WTC11 (cell line): ENCODE data around the gene COIL. TPM values are rescaled to one million over a fixed set of nuclear protein-coding genes. Genes with fewer than 3 reads are reported as not detected.

Experiments used
- ATAC-seq: fragments of 200-7000 bp; cut with Tn5 transposase; 2 replicates; pipeline ENCODE4 v1.10.0; 2021; ENCODE audit warnings: mild to moderate bottlenecking, moderate library complexity
- CTCF ChIA-PET: fragments of 300-600 bp; sonication (Branson Sonifier 250); formaldehyde crosslinking; loops from one replicate; lab custom pipeline; 2021; ENCODE audit warnings: antibody characterized with exemption; lab: Charles Lee
- POLR2A ChIA-PET: fragments of 350-600 bp; sonication (Branson Sonifier 250); formaldehyde crosslinking; loops from one replicate; lab custom pipeline; 2021; ENCODE audit warnings: antibody characterized with exemption; lab: Charles Lee
- DNase-seq: peaks from one replicate; pipeline ENCODE4 v3.0.0; 2021; ENCODE audit warnings: low spot score
- H3K27ac Mint-ChIP-seq: 2 replicates; pipeline ENCODE4 v1.8.0; 2021; ENCODE audit warnings: mixed read lengths
- H3K27me3 Mint-ChIP-seq: 2 replicates; pipeline ENCODE4 v1.8.0; 2021; ENCODE audit warnings: low read depth, mild to moderate bottlenecking, moderate library complexity, mixed read lengths
- H3K36me3 Mint-ChIP-seq: 2 replicates; pipeline ENCODE4 v1.8.0; 2021; ENCODE audit warnings: mixed read lengths
- H3K4me1 Mint-ChIP-seq: 2 replicates; pipeline ENCODE4 v1.8.0; 2022; ENCODE audit warnings: mixed read lengths
- H3K4me3 Mint-ChIP-seq: 2 replicates; pipeline ENCODE4 v1.8.0; 2021; ENCODE audit warnings: mild to moderate bottlenecking, moderate library complexity, mixed read lengths
- H3K9me3 Mint-ChIP-seq: 2 replicates; pipeline ENCODE4 v1.8.0; 2021; ENCODE audit warnings: mixed read lengths
- FOXK1 ChIP-seq: sonication (generic); formaldehyde crosslinking; IDR thresholded peaks from 2 replicates; pipeline ENCODE4 v1.8.0; 2022; ENCODE audit warnings: mild to moderate bottlenecking, moderate library complexity, missing genetic modification reagents
- HMGA2 ChIP-seq: fragments of 250-450 bp; sonication (Bioruptor Pico); IDR thresholded peaks from 2 replicates; pipeline ENCODE4 v1.4.0; 2021; ENCODE audit warnings: mild to moderate bottlenecking, moderate library complexity
- MYBL2 ChIP-seq: sonication (generic); formaldehyde crosslinking; IDR thresholded peaks from 2 replicates; pipeline ENCODE4 v1.8.1; 2023; ENCODE audit warnings: mild to moderate bottlenecking, moderate library complexity, missing genetic modification reagents
- NR1H2 ChIP-seq: sonication (generic); formaldehyde crosslinking; IDR thresholded peaks from 2 replicates; pipeline ENCODE4 v1.9.0; 2021; ENCODE audit warnings: mild to moderate bottlenecking, moderate library complexity, missing genetic modification reagents
- SOX15 ChIP-seq: fragments of 250-450 bp; sonication (Bioruptor Pico); IDR thresholded peaks from 2 replicates; pipeline ENCODE4 v1.9.0; 2021; ENCODE audit warnings: mild to moderate bottlenecking
- SP1 ChIP-seq: sonication (generic); formaldehyde crosslinking; conservative IDR thresholded peaks from 2 replicates; pipeline ENCODE4 v1.8.1; 2022; ENCODE audit warnings: missing genetic modification reagents
- ZNF232 ChIP-seq: sonication (generic); formaldehyde crosslinking; IDR thresholded peaks from 2 replicates; pipeline ENCODE4 v1.8.0; 2022; ENCODE audit warnings: mild to moderate bottlenecking, missing genetic modification reagents
- ZNF317 ChIP-seq: sonication (generic); formaldehyde crosslinking; IDR thresholded peaks from 2 replicates; pipeline ENCODE4 v1.8.1; 2023; ENCODE audit warnings: low read depth, mild to moderate bottlenecking, moderate library complexity, missing genetic modification reagents, borderline replicate concordance
- total RNA-seq: library from RNA; stranded (reverse); gene quantifications from 3 replicates; pipeline ENCODE4 v1.2.3, GENCODE V29; 2021
- TF ChIP-seq, protein P1 (sequence below): fragments of 250-450 bp; sonication (Bioruptor Pico); conservative IDR thresholded peaks from 2 replicates; pipeline ENCODE4 v1.9.0; 2021; ENCODE audit warnings: mild to moderate bottlenecking
- TF ChIP-seq, protein P2 (sequence below): fragments of 250-450 bp; sonication (Bioruptor Pico); IDR thresholded peaks from 2 replicates; pipeline ENCODE4 v1.8.0; 2021; ENCODE audit warnings: mild to moderate bottlenecking
- TF ChIP-seq, protein P3 (sequence below): sonication (generic); formaldehyde crosslinking; IDR thresholded peaks from 2 replicates; pipeline ENCODE4 v1.8.1; 2023; ENCODE audit warnings: mild to moderate bottlenecking, missing genetic modification reagents, moderate library complexity
- TF ChIP-seq, protein P4 (sequence below): sonication (generic); formaldehyde crosslinking; IDR thresholded peaks from 2 replicates; pipeline ENCODE4 v1.8.0; 2022; ENCODE audit warnings: mild to moderate bottlenecking, missing genetic modification reagents
- TF ChIP-seq, protein P5 (sequence below): fragments of 250-450 bp; sonication (Bioruptor Pico); IDR thresholded peaks from 2 replicates; pipeline ENCODE4 v1.9.0; 2021; ENCODE audit warnings: mild to moderate bottlenecking
- TF ChIP-seq, protein P6 (sequence below): sonication (generic); formaldehyde crosslinking; IDR thresholded peaks from 2 replicates; pipeline ENCODE4 v1.8.0; 2023; ENCODE audit warnings: missing genetic modification reagents, mild to moderate bottlenecking, borderline replicate concordance

COIL gene
- total RNA-seq, 1 experiment from 2014 or later, result 23.5 TPM

DNA sequence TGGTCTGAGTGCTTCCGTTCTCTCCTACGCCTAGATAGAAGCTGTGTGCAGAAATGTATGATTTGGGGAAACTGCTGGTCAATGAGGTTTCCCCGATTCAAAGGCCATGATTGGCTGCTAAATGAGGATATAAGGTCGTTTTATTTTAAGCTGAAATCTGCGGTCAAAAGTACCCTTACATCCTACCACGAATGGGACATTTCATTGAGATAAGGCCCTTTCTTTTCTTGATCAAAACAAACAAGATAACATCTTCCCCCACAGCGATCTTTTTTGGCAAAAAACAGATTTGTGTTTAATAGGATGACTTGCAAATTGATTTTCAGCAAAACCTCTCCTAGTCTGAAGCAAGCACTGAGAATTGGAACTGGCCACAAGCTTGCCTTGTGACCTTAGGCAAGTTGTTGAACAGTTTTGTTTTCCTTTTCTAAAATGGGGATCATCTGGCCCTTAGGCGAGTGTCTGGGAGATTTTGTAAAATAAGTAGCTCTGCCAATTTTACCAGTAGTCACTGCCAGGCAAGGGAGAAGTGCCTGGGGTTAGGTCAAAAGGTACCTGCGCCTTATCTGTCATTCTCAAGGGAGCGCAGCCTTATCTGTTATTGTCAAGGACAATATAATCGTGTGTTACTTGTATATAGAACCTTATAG, 17.7 kb upstream of the COIL start:
- ATAC-seq, result no peak
- DNase-seq, result no peak
- Mint-ChIP-seq H3K4me3 (peak overlapping the region; percentile 88), H3K27me3 (no peaks in the 10 kb centered on the region), H3K27ac (peak overlapping the region; percentile 91), H3K9me3 (peaks cover 5% of the 10 kb centered on the region), H3K36me3 (peaks cover 3% of the 10 kb centered on the region; the same call in 1 of the 2 replicates), H3K4me1 (peaks cover 53% of the 10 kb centered on the region)
- TF ChIP-seq SOX15 (no peak), ZNF317 (no peak), ZNF232 (no peak), MYBL2 (no peak), FOXK1 (CRISPR knock-in tag) (no peak), NR1H2 (CRISPR knock-in tag) (no peak)
- TF ChIP-seq, protein P1, sequence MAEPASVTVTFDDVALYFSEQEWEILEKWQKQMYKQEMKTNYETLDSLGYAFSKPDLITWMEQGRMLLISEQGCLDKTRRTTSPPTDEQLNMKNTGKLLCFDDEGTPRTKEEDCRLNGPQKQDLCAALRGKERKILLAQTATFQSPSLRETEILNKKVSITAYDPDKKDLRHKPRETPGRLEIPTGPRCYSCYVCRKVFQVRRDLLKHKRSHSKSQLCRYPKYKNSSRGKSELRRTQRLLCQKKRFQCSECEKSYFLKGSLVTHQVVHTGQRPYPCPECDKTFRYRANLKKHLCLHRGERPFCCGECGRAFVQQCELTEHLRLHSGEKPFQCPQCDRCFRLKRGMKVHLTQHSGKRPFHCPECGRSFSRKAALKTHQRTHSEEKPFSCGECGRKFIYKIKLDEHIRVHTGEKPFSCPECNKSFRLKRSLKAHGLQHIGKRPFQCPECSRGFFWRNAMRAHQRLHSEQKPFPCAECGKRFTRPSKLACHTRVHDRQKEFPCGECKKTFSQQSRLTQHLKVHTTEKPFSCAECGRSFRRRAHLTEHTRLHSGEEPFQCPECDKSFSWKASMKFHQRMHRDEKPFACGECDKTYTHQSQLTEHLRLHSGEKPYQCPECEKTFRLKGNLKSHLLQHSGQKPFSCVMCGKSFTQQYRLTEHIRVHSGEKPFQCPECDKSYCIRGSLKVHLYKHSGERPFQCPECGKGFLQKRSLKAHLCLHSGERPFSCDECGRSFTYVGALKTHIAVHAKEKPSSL, result no peak
- TF ChIP-seq, protein P2, sequence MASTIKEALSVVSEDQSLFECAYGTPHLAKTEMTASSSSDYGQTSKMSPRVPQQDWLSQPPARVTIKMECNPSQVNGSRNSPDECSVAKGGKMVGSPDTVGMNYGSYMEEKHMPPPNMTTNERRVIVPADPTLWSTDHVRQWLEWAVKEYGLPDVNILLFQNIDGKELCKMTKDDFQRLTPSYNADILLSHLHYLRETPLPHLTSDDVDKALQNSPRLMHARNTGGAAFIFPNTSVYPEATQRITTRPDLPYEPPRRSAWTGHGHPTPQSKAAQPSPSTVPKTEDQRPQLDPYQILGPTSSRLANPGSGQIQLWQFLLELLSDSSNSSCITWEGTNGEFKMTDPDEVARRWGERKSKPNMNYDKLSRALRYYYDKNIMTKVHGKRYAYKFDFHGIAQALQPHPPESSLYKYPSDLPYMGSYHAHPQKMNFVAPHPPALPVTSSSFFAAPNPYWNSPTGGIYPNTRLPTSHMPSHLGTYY (CRISPR knock-in tag), result no peak
- ChIA-PET CTCF (interaction anchor here (0.6 to 3.4 kb wide), 9 partner anchors 18 to 276 kb away, joined by 3 to 15 read pairs (median 6); partner anchors contain the start of genes AKAP1 and COIL), POLR2A (interaction anchor here (0.7 kb wide), 1 partner anchor 65 kb away, joined by 5 read pairs; the partner anchor contains the start of gene TRIM25)

DNA sequence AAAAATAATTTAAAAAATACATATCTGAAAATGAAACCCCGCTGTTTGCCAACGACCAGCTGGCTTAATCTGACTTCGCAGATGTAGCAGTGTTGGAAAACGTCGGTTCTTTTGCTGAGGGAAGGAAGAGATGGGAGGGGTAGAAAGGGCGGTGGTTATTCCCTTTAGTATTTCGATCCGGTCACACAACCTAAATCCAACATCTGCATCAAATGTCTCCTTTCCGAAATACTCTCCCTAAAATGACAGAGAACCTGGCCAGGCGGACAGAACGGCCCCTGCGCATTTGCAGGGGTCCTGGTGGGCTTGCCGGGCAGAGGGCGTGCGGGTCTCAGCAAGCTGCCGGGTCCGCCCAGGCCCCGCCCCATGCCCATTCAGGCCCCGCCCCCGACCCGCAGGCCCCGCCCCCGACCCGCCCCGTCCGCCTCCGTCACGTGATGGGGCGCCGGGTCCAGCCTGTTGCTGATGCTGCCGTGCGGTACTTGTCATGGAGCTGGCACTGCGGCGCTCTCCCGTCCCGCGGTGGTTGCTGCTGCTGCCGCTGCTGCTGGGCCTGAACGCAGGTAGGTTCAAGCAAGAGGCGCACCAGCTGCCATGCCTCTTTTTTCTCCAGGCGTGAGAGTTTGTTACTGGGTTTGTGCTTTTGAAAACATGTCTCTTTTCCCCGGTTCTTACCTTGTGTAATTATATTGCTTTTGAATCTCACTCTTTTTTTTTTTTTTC, 17.0 kb upstream of the COIL start, which contains the start of gene SCPEP1:
Gene SCPEP1 (plus strand): TSS at position 459 of the 723 bp plus-strand sequence. CDS start 29 bp downstream, at position 488.
- Mint-ChIP-seq H3K27ac (peak within 1 kb of the TSS; percentile 91), H3K36me3 (peaks cover 9% of the 10 kb centered on the region; the same call in 1 of the 2 replicates), H3K4me3 (peak within 1 kb of the TSS; percentile 88), H3K9me3 (peaks cover 11% of the 10 kb centered on the region), H3K27me3 (no peaks in the 10 kb centered on the region), H3K4me1 (peaks cover 56% of the 10 kb centered on the region)
- TF ChIP-seq, protein P3, sequence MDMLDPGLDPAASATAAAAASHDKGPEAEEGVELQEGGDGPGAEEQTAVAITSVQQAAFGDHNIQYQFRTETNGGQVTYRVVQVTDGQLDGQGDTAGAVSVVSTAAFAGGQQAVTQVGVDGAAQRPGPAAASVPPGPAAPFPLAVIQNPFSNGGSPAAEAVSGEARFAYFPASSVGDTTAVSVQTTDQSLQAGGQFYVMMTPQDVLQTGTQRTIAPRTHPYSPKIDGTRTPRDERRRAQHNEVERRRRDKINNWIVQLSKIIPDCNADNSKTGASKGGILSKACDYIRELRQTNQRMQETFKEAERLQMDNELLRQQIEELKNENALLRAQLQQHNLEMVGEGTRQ (CRISPR knock-in tag), result peak; percentile 93
- TF ChIP-seq SP1 (CRISPR knock-in tag), result 0 out of 2 replicates have a peak, but pooled peaks have one; percentile 48
- TF ChIP-seq ZNF317, result no peak
- TF ChIP-seq, protein P4, sequence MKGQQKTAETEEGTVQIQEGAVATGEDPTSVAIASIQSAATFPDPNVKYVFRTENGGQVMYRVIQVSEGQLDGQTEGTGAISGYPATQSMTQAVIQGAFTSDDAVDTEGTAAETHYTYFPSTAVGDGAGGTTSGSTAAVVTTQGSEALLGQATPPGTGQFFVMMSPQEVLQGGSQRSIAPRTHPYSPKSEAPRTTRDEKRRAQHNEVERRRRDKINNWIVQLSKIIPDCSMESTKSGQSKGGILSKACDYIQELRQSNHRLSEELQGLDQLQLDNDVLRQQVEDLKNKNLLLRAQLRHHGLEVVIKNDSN (CRISPR knock-in tag), result peak; percentile 89
- TF ChIP-seq HMGA2 (CRISPR knock-in tag), result no peak
- TF ChIP-seq, protein P5, sequence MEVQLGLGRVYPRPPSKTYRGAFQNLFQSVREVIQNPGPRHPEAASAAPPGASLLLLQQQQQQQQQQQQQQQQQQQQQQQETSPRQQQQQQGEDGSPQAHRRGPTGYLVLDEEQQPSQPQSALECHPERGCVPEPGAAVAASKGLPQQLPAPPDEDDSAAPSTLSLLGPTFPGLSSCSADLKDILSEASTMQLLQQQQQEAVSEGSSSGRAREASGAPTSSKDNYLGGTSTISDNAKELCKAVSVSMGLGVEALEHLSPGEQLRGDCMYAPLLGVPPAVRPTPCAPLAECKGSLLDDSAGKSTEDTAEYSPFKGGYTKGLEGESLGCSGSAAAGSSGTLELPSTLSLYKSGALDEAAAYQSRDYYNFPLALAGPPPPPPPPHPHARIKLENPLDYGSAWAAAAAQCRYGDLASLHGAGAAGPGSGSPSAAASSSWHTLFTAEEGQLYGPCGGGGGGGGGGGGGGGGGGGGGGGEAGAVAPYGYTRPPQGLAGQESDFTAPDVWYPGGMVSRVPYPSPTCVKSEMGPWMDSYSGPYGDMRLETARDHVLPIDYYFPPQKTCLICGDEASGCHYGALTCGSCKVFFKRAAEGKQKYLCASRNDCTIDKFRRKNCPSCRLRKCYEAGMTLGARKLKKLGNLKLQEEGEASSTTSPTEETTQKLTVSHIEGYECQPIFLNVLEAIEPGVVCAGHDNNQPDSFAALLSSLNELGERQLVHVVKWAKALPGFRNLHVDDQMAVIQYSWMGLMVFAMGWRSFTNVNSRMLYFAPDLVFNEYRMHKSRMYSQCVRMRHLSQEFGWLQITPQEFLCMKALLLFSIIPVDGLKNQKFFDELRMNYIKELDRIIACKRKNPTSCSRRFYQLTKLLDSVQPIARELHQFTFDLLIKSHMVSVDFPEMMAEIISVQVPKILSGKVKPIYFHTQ, result no peak
- TF ChIP-seq, protein P6, sequence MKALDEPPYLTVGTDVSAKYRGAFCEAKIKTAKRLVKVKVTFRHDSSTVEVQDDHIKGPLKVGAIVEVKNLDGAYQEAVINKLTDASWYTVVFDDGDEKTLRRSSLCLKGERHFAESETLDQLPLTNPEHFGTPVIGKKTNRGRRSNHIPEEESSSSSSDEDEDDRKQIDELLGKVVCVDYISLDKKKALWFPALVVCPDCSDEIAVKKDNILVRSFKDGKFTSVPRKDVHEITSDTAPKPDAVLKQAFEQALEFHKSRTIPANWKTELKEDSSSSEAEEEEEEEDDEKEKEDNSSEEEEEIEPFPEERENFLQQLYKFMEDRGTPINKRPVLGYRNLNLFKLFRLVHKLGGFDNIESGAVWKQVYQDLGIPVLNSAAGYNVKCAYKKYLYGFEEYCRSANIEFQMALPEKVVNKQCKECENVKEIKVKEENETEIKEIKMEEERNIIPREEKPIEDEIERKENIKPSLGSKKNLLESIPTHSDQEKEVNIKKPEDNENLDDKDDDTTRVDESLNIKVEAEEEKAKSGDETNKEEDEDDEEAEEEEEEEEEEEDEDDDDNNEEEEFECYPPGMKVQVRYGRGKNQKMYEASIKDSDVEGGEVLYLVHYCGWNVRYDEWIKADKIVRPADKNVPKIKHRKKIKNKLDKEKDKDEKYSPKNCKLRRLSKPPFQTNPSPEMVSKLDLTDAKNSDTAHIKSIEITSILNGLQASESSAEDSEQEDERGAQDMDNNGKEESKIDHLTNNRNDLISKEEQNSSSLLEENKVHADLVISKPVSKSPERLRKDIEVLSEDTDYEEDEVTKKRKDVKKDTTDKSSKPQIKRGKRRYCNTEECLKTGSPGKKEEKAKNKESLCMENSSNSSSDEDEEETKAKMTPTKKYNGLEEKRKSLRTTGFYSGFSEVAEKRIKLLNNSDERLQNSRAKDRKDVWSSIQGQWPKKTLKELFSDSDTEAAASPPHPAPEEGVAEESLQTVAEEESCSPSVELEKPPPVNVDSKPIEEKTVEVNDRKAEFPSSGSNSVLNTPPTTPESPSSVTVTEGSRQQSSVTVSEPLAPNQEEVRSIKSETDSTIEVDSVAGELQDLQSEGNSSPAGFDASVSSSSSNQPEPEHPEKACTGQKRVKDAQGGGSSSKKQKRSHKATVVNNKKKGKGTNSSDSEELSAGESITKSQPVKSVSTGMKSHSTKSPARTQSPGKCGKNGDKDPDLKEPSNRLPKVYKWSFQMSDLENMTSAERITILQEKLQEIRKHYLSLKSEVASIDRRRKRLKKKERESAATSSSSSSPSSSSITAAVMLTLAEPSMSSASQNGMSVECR (CRISPR knock-in tag), result 0 out of 2 replicates have a peak, but pooled peaks have one; percentile 21
- 0 out of 2 replicates have a peak, but pooled peaks have one; percentile 55 for TF ChIP-seq FOXK1 (CRISPR knock-in tag)
- DNase-seq, result peak; percentile 87
- ATAC-seq, result peak; percentile 86
- CTCF ChIA-PET, result interaction anchor here (0.6 to 3.4 kb wide), 10 partner anchors 17 to 279 kb away, joined by 3 to 15 read pairs (median 6); partner anchors contain the start of genes AKAP1 and COIL
- POLR2A ChIA-PET, result interaction anchor here (0.7 kb wide), 1 partner anchor 64 kb away, joined by 5 read pairs; the partner anchor contains the start of gene TRIM25
